HG03196 (cell line): ENCODE measurements around the gene ALDH18A1.
"Not testable (repeated sequence)": the region's sequence is repeated elsewhere in the genome, so short reads cannot be mapped to it uniquely, and the experiment has no call there.

Experiments
- ATAC-seq: cut with Tn5 transposase; IDR thresholded peaks from one replicate; pipeline ENCODE4 v1.9.1; 2021; ENCODE audit not compliant: unreplicated experiment

ALDH18A1 gene

GRCh38 chr10:95651346-95652060 lies 5.0 kb downstream of the ALDH18A1 start:
- no peak for ATAC-seq

DNA sequence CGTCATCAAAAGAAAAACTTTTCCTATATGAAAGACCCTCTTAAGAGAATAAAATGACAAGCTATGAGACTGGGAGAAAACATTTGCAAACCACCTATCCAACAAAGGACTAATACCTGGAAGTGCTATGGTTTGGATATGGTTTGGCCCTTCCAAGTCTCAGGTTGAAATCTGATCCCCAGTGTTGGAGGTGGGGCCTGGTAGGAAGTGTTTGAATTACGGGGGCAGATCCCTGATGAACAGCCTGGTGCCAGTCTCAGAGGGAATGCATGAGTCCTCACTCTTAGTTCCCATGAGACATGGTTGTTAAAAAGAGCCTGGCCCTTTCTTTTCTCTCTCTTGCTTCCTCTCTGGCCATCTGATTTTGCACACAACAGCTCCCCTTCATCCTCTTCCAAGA lies 6.3 kb downstream of the ALDH18A1 start:
- ATAC-seq, result no peak

- no peak for ATAC-seq
Observed at GRCh38 chr10:95648138-95648537, 8.4 kb downstream of the ALDH18A1 start.

DNA sequence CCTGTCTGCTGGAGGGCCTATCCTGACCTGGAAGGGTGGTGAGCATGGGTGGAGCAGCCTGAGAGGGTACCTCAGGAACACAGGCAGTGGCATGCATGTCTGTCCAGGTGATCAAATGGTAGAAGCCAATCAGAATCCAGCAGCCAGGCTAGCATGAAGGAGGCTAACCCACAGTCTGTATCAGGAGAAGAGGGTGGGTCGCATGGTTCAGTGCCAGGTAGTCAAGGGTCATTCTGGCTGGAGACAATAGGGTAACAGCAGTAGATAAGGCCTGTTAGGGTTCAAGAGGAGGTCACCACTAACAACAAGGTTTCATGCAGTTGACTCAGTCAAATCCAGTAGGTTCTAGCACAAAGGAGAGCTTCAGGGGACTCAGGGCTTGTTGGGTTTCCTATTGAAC lies 10.4 kb downstream of the ALDH18A1 start:
- no peak for ATAC-seq

DNA sequence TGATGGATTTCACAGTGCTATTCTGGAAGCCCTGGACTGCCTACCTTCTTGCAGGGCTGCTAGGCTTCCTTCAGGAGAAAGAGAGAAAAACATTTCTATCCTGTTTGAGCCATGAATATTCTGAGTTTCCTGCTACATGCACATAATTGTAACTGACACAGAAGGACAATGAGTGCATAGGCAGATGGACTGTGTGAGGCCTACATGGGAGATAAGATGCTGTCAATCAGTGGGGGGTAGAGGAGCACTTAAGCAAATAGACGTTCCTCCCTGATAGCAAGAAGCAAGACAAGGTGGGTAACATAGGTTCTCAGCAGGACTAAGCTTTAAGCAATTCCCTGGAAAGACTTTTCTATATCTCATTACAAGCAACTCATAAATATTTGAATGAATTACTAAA lies 11.6 kb downstream of the ALDH18A1 start:
- no peak for ATAC-seq

DNA sequence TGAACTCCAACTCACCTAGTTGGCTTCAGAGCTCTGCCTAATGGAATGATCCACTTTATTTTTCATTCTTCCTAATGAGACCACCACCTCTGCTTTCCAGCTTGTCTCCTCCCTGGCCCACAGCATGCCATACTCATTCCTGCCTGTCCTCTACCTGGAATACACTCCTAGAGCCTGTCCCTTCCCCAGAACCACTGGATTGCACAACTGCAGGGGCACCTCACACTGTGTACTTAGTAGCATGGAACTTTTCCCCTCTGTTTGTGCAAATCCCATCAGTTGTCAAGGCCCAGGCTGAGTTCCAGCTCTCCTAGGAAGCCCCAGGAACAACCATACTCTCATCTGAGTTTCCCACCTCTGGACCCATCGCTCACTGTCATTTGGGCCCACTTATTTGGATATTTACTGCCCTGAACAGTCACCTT lies 15.6 kb downstream of the ALDH18A1 start:
- no peak for ATAC-seq

DNA sequence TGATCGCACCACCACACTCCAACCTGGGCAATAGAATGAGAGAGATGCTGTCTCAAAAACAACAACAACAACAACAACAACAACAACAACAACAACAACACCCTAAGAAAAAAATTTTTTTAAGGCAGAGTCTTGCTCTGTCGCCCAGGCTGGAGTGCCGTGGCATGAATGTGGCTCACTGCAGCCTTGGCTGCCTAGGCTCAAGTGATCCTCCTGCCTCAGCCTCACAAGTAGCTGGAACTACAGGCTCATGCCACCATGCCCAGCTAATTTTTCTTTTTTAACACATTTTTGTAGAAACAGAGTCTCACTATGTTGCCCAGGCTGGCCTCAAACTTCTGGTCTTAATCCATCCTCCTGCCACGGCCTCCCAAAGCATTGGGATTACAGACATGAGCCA lies 18.6 kb downstream of the ALDH18A1 start:
- no peak for ATAC-seq

DNA sequence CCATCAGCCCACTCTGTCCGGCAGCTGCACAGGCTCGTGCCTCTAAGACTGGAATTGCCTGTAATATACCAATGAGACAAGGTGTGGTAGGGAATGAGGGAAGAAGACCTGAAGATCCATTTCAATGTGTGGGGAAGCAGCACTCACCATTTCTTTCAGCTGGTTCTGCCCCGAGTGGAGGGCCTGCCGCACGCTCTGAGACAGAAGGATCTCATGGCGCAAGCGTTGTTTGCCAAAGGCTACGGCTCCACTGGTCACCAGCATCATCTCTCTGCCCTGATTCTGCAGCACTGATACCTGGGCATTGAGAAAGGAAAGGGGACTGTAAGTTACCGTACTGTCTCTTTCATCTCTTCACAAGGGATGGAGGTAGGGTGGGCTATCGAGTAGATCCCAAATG lies 19.4 kb downstream of the ALDH18A1 start:
- no peak for ATAC-seq

GRCh38 chr10:95635319-95635733 lies 21.2 kb downstream of the ALDH18A1 start:
- ATAC-seq, result no peak

DNA sequence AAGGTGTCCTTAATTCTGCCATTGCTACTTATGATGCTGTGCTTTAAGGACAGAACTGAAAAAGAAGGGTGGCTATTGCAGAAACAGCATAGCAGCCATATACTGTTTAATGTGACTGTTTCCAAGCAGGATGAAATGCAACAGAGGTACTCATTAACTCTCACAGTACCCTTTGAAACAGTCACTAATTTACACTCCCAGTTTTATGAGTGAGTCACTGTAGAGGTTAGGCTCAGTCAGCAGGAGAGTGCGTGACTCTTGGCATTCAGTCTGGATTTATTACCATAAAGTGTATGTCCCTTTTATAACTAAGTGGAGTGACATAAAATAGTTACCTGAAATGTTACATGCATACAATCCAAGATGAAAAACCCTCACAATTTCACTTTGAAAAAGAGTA lies 27.7 kb downstream of the ALDH18A1 start:
- ATAC-seq, result no peak

DNA sequence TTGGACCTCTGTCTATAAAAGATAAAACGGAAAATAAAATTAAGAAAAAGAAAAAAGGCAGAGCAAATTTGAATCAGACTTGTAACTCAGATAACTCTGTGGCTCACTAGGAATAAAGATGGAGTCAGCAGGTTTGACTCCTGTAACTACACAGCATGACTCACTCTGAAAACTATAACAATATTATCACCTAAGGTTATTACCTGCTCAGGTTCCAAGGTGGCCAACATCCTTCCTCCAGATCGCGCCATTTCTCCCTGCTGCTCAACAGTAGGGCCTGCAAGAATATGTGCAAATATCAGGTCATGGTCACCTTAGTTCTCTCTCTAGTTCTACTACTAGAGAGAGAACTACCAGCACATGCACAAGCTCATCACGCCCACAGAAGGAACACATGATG lies 30.0 kb downstream of the ALDH18A1 start:
- ATAC-seq, result no peak

DNA sequence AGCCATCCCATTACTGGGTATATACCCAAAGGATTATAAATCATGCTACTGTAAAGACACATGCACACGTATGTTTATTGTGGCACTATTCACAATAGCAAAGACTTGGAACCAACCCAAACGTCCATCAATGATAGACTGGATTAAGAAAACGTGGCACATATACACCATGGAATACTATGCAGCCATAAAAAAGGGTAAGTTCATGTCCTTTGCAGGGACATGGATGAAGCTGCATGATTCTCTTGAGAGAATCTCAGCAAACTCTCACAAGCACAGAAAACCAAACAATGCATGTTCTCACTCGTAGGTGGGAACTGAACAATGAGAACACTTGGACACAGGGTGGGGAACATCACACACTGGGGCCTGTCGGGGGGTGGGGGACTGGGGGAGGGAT lies 36.1 kb downstream of the ALDH18A1 start:
- ATAC-seq, result not testable (repeated sequence)

- ATAC-seq, result no peak
Observed at GRCh38 chr10:95618101-95618500, 38.4 kb downstream of the ALDH18A1 start.

- no peak for ATAC-seq
Observed at GRCh38 chr10:95616446-95616845, 40.1 kb downstream of the ALDH18A1 start.

DNA sequence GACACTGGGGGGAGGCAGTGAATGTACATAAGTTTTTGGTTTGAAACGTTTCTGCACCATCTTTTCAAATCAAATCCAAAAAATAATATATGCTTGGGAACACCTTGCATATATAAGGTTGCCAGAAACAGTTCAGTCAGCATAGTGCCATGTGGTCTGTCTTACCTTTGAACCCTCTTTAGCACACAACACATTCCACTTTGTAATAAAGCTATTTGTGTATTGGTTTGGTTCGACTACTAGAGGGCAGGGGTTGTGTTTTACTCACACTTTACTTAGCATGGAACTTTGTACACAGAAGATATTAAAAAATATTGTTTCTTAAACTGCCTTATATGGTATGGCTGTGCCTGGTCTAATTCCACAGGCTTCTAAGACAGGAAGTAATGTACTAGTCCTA lies 43.2 kb downstream of the ALDH18A1 start:
- no peak for ATAC-seq

DNA sequence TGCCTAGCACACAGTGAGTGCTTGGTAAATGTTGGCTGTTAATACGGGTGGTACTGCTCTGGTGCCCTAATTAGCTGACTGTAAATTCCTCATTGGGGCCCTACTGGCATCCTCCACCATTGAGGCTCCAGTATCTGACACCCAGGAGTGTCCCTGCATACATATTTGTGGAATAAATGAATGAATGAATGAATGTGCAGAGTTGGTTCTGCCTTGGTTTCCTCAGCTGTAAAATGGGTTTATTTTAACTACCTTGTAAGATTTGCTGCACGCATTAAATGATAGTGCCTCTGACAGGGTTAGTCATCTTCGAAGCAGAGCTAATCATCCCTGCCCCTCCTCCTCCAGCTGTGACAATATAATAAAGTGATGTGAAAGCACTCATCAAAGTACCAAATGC lies 45.8 kb downstream of the ALDH18A1 start:
- ATAC-seq, result no peak

DNA sequence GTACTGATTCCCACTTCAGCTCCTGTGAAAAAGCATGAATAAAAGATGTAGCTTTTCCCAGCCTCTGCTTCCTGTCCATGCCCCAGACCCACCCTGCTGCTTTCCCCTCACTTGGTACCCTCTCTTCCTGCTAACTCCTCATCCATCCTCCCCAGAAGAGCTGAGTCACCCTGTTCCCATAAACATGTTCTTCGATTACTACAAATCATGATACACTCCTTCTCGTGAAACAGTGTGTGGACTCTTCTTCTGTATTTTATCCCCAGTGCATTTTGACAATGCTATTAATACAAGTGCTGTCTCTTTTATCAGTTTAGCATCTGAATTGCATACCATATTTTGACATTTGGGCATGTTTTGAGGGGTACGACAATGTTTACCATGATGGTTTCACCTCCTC lies 49.6 kb downstream of the ALDH18A1 start:
- ATAC-seq, result no peak

- no peak for ATAC-seq
Observed at GRCh38 chr10:95605163-95605562, 51.3 kb downstream of the ALDH18A1 start.

- no peak for ATAC-seq
Observed at GRCh38 chr10:95604630-95605029, 51.9 kb downstream of the ALDH18A1 start.

- no peak for ATAC-seq
Observed at GRCh38 chr10:95602382-95602781, 54.1 kb downstream of the ALDH18A1 start.

GRCh38 chr10:95601116-95601719 lies 55.3 kb downstream of the ALDH18A1 start:
- peak; percentile 60 for ATAC-seq

DNA sequence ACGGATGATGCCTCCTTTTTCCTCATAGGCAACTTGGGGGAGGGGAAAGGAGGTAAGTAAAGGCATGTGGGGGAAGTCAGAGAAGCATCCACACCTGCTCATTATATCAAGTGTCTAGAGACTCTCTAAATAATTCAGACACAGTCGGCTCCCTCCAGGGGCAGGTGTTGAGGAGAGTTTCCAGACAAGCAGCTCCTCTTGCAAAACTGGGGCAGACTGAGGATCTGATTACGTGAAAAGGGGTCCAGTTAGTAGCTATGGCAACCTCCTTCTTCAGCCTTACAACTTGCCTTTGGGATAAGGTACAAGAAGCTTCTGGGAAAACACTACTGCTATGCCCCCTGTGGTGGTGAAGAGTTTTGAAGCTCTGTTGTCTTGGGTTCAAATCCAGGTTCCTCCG lies 56.4 kb downstream of the ALDH18A1 start:
- no peak for ATAC-seq

GRCh38 chr10:95597788-95598187 lies 58.7 kb downstream of the ALDH18A1 start:
- no peak for ATAC-seq
